ENCODE results near the gene HOXA3.

GRCh38 chr7:27191833-27192545, 39.6 kb upstream of the HOXA3 start:
- no peak for TF ChIP-seq CTCF (IDR thresholded peaks at IDR 0.05)
- no peak for TF ChIP-seq POLR2A (IDR thresholded peaks at IDR 0.05)

Data from lower leg skin (tissue), 3 donors.